ENCODE results near the gene FCHSD1.
A peak's percentile ranks its signal among the peaks of the same experiment; 100 is the strongest.

The FCHSD1 gene

GRCh38 chr5:141650851-141651727, at the start of gene FCHSD1:
TSS of gene FCHSD1 (minus strand) at chr5:141651418. CDS start at chr5:141651368, 50 bp downstream.
- DNase-seq (ENCODE audit: low read depth in 4 of 4, low spot score in 1 of 4) = peak; percentile 65 to 78 (median 67)

- no peak for DNase-seq (ENCODE audit: low read depth in 4 of 4, low spot score in 1 of 4)
These were observed 46.4 kb upstream of the FCHSD1 start for GRCh38 chr5:141697586-141697985.

GRCh38 chr5:141696431-141696830, 45.2 kb upstream of the FCHSD1 start:
- DNase-seq (ENCODE audit: low read depth in 4 of 4, low spot score in 1 of 4) = no peak

- no peak for DNase-seq (ENCODE audit: low read depth in 4 of 4, low spot score in 1 of 4)
These were observed 44.5 kb upstream of the FCHSD1 start for GRCh38 chr5:141695627-141696215.

GRCh38 chr5:141694479-141694878, 43.3 kb upstream of the FCHSD1 start:
- no peak for DNase-seq (ENCODE audit: low read depth in 4 of 4, low spot score in 1 of 4)

- DNase-seq (ENCODE audit: low read depth in 4 of 4, low spot score in 1 of 4) = peak; percentile 49 to 77 (median 58)
These were observed 41.9 kb upstream of the FCHSD1 start for GRCh38 chr5:141692919-141693725.

- no peak for DNase-seq (ENCODE audit: low read depth in 4 of 4, low spot score in 1 of 4)
These were observed 41.3 kb upstream of the FCHSD1 start for GRCh38 chr5:141692533-141692888.

GRCh38 chr5:141691867-141692532, 40.8 kb upstream of the FCHSD1 start:
- peak; percentile 60 to 83 (median 80) for DNase-seq (ENCODE audit: low read depth in 4 of 4, low spot score in 1 of 4)

GRCh38 chr5:141691286-141691866, 40.2 kb upstream of the FCHSD1 start:
- no peak for DNase-seq (ENCODE audit: low read depth in 4 of 4, low spot score in 1 of 4)

- no peak for DNase-seq (ENCODE audit: low read depth in 4 of 4, low spot score in 1 of 4)
These were observed 35.6 kb upstream of the FCHSD1 start for GRCh38 chr5:141686648-141687416.

- DNase-seq (ENCODE audit: low read depth in 4 of 4, low spot score in 1 of 4) = no peak
These were observed 34.4 kb upstream of the FCHSD1 start for GRCh38 chr5:141685591-141685990.

GRCh38 chr5:141683596-141684141, 32.5 kb upstream of the FCHSD1 start:
- no peak for DNase-seq (ENCODE audit: low read depth in 4 of 4, low spot score in 1 of 4)

GRCh38 chr5:141681695-141682641, 30.8 kb upstream of the FCHSD1 start, which contains the start of gene ARAP3:
TSS of gene ARAP3 (minus strand) at chr5:141682230. CDS start at chr5:141680486, 1,744 bp downstream.
- DNase-seq (ENCODE audit: low read depth in 4 of 4, low spot score in 1 of 4) = no peak

GRCh38 chr5:141681295-141681694, 30.1 kb upstream of the FCHSD1 start:
- no peak for DNase-seq (ENCODE audit: low read depth in 4 of 4, low spot score in 1 of 4)

GRCh38 chr5:141680751-141681201, 29.6 kb upstream of the FCHSD1 start:
- DNase-seq (ENCODE audit: low read depth in 4 of 4, low spot score in 1 of 4) = no peak

- DNase-seq (ENCODE audit: low read depth in 4 of 4, low spot score in 1 of 4) = no peak
These were observed 29.0 kb upstream of the FCHSD1 start for GRCh38 chr5:141680178-141680577.

GRCh38 chr5:141677415-141677814, 26.2 kb upstream of the FCHSD1 start:
- no peak for DNase-seq (ENCODE audit: low read depth in 4 of 4, low spot score in 1 of 4)

- no peak for DNase-seq (ENCODE audit: low read depth in 4 of 4, low spot score in 1 of 4)
These were observed 24.5 kb upstream of the FCHSD1 start for GRCh38 chr5:141675672-141676071.
